CD4-positive, alpha-beta T cell treated with Interleukin-10 for 1 hour (primary cell): Measurements from ENCODE around the gene MND1.
A peak's percentile ranks its signal among the peaks of the same experiment; 100 is the strongest.

Source experiments
- DNase-seq: peaks from one replicate; pipeline ENCODE4 v3.0.0-alpha.2; 2020

MND1 gene

GRCh38 chr4:153347117-153347516 lies 2.6 kb downstream of the MND1 start:
- DNase-seq = no peak

DNA sequence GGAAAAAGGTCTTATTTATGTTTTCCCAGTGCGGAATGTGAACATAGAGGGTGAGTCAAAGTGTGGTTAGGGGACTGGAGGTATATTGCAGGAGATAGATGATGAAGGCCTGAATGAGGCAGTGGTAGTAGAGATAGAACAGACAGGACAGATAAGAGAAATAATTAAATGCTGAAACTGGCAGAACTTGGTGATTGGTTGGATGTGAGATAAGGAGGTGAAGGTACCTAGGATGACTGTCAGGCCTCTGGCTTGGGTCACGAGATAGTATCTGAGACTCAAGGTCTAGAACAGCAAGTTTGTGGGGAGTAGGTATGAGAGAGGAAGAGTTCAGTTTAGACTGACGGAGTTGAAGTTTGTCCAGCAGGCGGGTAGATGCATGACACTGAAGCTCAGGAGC lies 3.5 kb downstream of the MND1 start:
- DNase-seq = no peak

DNA sequence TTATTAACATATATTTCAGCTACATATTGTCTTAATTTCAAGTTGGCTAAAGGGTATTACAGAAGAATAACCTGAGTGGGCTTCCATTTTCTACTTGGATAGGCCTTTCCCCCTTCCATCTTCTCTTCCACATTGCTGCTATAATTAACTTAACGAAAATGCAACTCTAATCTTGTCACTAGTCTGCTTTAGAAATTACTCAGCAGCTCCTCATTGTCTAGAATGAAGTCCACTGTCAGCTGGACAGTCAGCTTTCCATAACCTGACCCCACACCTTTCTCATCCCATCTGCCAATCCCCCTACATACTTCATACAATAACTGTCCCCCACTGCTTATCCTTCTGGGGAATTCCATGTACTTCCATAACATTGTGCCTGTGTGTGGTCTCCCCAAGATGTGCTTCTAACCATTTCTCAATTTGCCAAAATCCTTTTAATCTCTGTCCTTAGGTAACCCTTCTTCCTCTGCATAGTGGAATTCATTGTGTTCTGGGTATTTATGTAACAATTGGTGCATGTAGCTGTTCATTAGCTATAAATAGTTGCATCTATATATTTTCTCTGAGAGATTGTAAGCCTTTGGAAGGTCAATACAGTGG lies 4.8 kb downstream of the MND1 start:
- no peak for DNase-seq

DNA sequence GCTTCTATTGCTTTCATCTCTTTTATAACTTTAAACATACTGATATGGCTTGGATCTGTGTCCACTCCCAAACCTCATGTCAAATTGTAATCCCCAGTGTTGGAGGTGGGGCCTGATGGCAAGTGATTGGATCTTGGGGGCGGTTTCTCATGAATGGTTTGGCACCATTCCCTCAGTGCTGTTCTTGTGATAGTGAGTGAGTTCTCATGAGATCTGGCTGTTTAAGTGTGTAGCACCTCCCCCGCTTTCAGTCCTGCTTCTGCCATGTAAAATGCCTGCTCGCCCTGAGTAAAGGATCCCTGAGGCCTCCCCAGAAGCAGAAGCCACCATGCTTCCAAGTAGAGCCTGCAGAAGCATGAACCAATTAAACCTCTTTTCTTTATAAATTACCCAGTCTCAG lies 17.7 kb downstream of the MND1 start:
- DNase-seq = no peak

- no peak for DNase-seq
Measured at GRCh38 chr4:153364061-153364460, 19.6 kb downstream of the MND1 start.

- peak; percentile 9 for DNase-seq
Measured at GRCh38 chr4:153365003-153365402, 20.5 kb downstream of the MND1 start.

- DNase-seq = no peak
Measured at GRCh38 chr4:153366486-153366885, 22.0 kb downstream of the MND1 start.

GRCh38 chr4:153367092-153367491 lies 22.6 kb downstream of the MND1 start:
- DNase-seq = no peak

GRCh38 chr4:153369021-153369420 lies 24.5 kb downstream of the MND1 start:
- no peak for DNase-seq

GRCh38 chr4:153371701-153372234 lies 27.3 kb downstream of the MND1 start:
- no peak for DNase-seq

DNA sequence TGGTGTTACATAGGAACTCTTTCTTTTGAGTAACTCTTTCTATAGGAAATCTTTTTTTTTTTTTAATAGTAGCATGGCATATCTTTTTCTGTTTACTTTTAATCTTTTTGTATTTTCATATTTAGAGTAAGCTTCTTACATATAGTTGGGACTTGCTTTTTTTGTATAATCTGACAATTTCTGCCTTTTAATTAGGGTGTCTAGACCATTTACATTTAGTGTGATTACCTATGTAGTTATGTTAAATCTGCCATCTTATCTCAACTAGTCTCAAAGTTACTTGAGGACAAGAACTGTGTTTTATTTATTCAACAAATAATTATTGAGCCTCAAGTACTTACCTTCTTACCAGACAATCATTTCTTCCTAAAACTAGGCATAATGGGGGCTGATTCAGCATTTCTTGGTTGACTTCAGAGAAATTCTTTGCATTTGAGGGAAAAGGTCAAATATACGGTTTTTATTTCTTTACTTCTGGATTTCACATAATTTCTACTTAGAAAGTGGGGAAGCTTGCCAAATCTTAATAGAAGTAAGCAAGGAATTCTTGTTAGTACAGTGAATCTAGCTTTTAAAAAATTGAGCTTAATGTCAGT lies 28.6 kb downstream of the MND1 start:
- DNase-seq = no peak

GRCh38 chr4:153374442-153374841 lies 30.0 kb downstream of the MND1 start:
- DNase-seq = no peak

DNA sequence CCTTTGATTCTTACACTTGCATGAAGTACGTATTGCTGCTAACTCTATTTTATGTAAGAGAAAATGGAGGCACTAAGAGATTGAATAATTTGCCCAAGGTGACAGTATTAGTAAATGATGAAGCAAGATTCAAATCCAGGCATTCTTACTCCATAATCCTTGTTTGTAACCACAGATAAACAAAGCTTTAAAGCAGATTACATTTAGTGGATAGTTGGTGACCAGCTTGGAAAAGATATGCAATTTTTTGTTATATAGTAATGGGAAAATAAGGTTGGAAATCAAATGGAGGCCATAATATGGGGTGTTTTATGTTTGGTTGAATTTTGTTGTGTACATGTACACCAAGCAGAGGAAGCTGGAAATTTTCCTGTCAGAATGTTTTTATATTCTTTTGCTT lies 30.8 kb downstream of the MND1 start:
- no peak for DNase-seq

DNA sequence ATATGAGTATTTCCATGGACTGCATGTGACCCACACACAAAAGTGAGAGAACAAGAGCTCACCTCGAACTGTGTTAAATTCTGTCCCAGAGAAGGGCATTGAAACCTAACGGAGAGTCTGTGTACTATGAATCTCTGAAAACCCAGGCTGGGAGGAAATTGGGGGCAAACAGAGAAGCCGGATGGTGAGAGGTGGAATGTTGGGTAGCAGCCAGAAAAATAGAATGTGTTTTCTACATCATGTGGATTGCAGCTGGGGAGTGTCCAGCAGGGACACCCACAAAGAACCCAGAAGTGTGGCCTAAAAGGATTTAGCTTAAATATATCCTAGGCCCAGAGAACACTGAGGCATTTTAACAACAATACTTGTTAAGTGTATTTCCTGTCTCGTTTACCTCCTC lies 38.6 kb downstream of the MND1 start:
- no peak for DNase-seq

GRCh38 chr4:153384160-153384559 lies 39.7 kb downstream of the MND1 start:
- no peak for DNase-seq

DNA sequence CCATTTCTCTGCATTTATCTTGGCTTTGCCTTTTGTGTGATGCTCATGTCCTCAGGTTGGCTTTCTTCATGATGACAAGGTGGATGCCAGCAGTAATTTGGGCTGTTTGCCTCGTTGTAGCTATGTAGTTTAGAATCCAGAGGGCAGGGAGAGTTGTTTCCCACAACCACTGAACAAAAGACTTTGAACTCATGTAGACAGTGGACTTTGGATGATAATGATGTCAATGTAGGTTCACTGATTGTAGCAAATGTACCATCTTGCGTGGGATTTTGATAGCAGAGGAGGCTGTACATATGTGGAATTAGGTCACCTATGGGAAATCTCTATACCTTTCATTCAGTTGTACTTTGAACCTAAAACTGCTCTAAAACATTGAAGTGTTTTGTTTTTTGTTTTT lies 41.3 kb downstream of the MND1 start:
- no peak for DNase-seq

DNA sequence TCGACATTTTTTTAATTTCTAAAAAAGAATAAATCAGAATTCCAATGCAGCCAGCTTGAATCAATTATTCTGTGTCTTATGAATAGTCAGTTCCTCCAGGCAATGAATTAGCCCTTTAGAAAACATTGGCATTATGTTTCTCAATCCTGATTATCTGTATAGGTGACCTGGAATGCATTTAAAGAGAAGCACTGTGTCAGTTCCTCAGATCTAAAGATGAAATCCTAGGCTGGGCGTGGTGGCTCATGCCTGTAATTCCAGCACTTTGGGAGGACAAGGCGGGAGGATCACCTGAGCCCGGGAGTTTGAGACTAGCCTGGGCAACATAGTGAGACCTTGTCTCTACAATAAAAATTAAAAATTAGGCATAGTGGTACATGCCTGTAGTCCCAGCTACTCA lies 43.5 kb downstream of the MND1 start:
- DNase-seq = no peak

- no peak for DNase-seq
Measured at GRCh38 chr4:153393397-153393796, 48.9 kb downstream of the MND1 start.

GRCh38 chr4:153394945-153395344 lies 50.5 kb downstream of the MND1 start:
- DNase-seq = no peak

DNA sequence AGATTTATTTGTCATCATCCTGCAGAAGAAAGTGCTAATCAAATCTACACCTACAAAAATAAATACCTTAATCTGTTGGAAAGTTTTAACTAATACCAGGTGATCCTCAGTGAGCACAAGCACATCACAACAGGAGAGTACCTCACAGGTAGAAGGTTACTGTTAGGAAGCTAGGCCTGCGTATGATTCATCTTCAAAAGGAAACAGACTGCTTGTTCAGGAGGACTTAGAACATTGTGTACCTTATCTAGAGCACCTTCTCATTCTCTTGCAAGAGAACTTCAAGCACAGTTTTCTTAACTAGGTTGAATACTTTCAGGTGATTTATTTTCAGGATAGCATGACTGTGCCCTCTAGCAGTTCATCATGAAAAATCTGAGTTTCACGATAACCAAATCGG lies 54.2 kb downstream of the MND1 start:
- DNase-seq = no peak

DNA sequence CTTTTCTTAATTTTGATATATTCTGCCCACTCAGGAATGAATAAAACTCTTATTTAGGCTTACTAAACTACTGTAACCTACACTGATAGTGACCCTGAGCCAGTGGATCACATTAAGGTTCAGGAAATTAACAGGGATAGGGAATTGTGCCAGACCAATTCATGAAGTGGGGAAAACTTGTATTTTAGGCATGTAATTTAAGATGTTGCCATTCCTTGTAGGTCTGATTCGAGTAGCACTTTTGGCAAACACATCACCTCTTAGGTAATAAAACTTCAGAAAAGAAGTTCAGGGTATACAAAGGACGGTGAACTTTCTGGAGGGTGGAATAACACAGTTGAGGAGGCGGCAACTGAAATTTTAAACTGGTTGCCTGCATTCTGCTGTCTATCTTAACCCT lies 54.9 kb downstream of the MND1 start:
- DNase-seq = no peak

- no peak for DNase-seq
Measured at GRCh38 chr4:153401501-153401900, 57.0 kb downstream of the MND1 start.

DNA sequence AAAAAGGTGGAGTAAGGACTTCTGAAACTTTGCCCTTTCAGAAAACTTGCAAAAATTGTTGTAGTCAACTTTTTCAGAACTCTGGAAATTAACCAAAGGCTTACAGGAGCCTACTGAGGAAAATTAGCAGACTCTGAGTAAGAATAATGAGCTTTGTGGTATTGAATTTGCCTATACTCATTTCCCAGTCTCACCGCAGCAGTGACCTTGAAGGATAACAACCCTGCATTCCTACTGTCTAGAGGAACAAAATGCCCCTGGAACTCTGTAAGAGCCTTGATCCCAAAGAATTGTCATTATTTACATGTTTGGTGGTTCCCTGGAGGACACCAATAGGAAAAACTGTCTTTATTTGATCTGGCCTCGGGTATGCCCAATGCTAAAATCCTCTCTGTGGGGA lies 57.9 kb downstream of the MND1 start:
- no peak for DNase-seq

DNA sequence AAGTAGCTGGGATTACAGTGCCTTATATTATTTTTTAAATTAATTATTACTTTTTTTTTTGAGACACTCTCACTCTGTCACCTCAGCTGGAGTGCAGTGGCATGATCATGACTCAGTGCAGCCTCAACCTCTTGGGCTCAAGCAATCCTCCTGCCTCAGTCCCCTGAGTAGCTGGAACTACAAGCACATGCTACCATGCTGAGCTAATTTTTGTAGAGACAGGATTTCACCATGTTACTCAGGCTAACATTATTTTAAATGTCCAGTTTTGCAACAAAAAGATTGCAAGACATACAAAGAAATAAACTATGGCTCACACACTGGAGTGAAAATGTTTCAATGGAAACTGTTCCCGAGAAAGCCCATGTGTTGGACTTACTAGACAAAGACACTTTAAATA lies 59.2 kb downstream of the MND1 start:
- DNase-seq = no peak

GRCh38 chr4:153407906-153408305 lies 63.4 kb downstream of the MND1 start:
- DNase-seq = no peak
